MCF 10A (cell line): Measurements from ENCODE around the gene SMIM10L1. TPM values are rescaled to one million over a fixed set of nuclear protein-coding genes. Genes with fewer than 3 reads are reported as not detected.
A peak's percentile ranks its signal among the peaks of the same experiment; 100 is the strongest.

Experiments used
- BruUV-seq: library from RNA; stranded (reverse); fragments of 400-500 nt; replicated peaks from 2 replicates; lab custom pipeline; 2021; lab: Mats Ljungman, UMichigan
- CTCF ChIA-PET: fragments of 300-600 bp; sonication (Branson Sonifier 250); formaldehyde crosslinking; extraction: SDS; loops from one replicate; lab custom pipeline; 2021; ENCODE audit warnings: antibody characterized with exemption, inconsistent platforms; lab: Yijun Ruan, JAX
- POLR2A ChIA-PET: fragments of 300-600, 350-650 bp; sonication (Branson Sonifier 250); formaldehyde crosslinking; extraction: SDS; loops from one replicate; lab custom pipeline; 2020; ENCODE audit warnings: antibody characterized with exemption, inconsistent platforms; lab: Yijun Ruan, JAX
- DNase-seq: peaks from one replicate; pipeline ENCODE4 v3.0.0-alpha.2; 2018; ENCODE audit not compliant: unreplicated experiment
- H3K27ac Mint-ChIP-seq: one replicate; pipeline ENCODE4 v1.8.0; 2022; ENCODE audit warnings: mild to moderate bottlenecking, low read depth, mixed read lengths; ENCODE audit not compliant: unreplicated experiment
- H3K27me3 Mint-ChIP-seq: one replicate; pipeline ENCODE4 v1.8.0; 2022; ENCODE audit warnings: mixed read lengths; ENCODE audit not compliant: insufficient read depth, unreplicated experiment
- H3K36me3 Mint-ChIP-seq: one replicate; pipeline ENCODE4 v1.8.0; 2022; ENCODE audit warnings: mild to moderate bottlenecking, moderate library complexity, mixed read lengths; ENCODE audit not compliant: insufficient read depth, unreplicated experiment
- H3K4me1 Mint-ChIP-seq: one replicate; pipeline ENCODE4 v1.8.0; 2022; ENCODE audit warnings: mixed read lengths; ENCODE audit not compliant: insufficient read depth, unreplicated experiment
- H3K4me3 Mint-ChIP-seq: one replicate; pipeline ENCODE4 v1.8.0; 2022; ENCODE audit warnings: mild to moderate bottlenecking, moderate library complexity, mixed read lengths; ENCODE audit not compliant: unreplicated experiment
- H3K9me3 Mint-ChIP-seq: one replicate; pipeline ENCODE4 v1.8.0; 2022; ENCODE audit warnings: mixed read lengths; ENCODE audit not compliant: unreplicated experiment
- intact Hi-C: fragments of 100-400 bp; cut with micrococcal nuclease; formaldehyde crosslinking; loops from 2 replicates; pipeline ENCODE4 v1.14.1; 2022
- total RNA-seq: library from RNA; stranded (reverse); gene quantifications from 2 replicates; pipeline ENCODE4 v1.2.3, GENCODE V29; 2022
- TF ChIP-seq, protein P1 (sequence below): fragments of 200-600 bp; IDR thresholded peaks from one replicate; pipeline ENCODE4 v1.8.0; 2022; ENCODE audit warnings: antibody characterized with exemption, mild to moderate bottlenecking; ENCODE audit not compliant: unreplicated experiment

The SMIM10L1 gene
- total RNA-seq, 1 experiment from 2014 or later, result 10.5 TPM

- Mint-ChIP-seq H3K27me3 (no peaks in the 10 kb centered on the region), H3K27ac (no peak overlapping the region), H3K36me3 (no peaks in the 10 kb centered on the region), H3K4me3 (no peak overlapping the region), H3K4me1 (peaks cover 26% of the 10 kb centered on the region), H3K9me3 (no peaks in the 10 kb centered on the region)
- TF ChIP-seq, protein P1, sequence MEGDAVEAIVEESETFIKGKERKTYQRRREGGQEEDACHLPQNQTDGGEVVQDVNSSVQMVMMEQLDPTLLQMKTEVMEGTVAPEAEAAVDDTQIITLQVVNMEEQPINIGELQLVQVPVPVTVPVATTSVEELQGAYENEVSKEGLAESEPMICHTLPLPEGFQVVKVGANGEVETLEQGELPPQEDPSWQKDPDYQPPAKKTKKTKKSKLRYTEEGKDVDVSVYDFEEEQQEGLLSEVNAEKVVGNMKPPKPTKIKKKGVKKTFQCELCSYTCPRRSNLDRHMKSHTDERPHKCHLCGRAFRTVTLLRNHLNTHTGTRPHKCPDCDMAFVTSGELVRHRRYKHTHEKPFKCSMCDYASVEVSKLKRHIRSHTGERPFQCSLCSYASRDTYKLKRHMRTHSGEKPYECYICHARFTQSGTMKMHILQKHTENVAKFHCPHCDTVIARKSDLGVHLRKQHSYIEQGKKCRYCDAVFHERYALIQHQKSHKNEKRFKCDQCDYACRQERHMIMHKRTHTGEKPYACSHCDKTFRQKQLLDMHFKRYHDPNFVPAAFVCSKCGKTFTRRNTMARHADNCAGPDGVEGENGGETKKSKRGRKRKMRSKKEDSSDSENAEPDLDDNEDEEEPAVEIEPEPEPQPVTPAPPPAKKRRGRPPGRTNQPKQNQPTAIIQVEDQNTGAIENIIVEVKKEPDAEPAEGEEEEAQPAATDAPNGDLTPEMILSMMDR, result no peak
- ChIA-PET POLR2A (no interaction called here), CTCF (no interaction called here)
- DNase-seq, result no peak
- intact Hi-C loops, result no loop called here
- no TSS peak for BruUV-seq
These were observed 7.3 kb downstream of the SMIM10L1 start for GRCh38 chr12:11178250-11178649.

DNA sequence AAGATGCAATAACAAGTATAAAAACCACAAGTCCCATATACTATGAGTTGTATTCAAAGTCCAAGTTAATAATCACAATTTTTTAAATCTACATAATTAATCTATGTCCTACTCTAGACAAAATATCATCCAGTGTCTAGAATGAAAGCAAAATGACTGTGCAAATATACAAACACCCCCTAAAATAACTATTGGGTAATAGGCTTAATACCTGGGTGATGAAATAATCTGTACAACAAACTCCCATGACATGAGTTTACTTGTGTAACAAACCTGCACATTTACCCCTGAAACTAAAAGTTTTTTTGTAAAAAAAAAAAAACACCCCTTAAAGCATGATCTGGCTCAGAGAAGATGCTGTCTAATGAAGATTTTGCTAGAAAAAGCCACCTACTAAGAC lies 11.5 kb downstream of the SMIM10L1 start:
- H3K4me1 Mint-ChIP-seq, result peaks cover 13% of the 10 kb centered on the region
- ChIA-PET CTCF (interaction anchor here (3.4 kb wide), 1 partner anchor 17 kb away, joined by 14 read pairs; no protein-coding TSS in a partner anchor), POLR2A (interaction anchor here (3.8 kb wide), 1 partner anchor 11 kb away, joined by 35 read pairs; the partner anchor contains the start of gene SMIM10L1)
- H3K36me3 Mint-ChIP-seq, result peaks cover 6% of the 10 kb centered on the region
- H3K27me3 Mint-ChIP-seq, result no peaks in the 10 kb centered on the region
- H3K9me3 Mint-ChIP-seq, result no peaks in the 10 kb centered on the region
- intact Hi-C loops, result no loop called here
- H3K4me3 Mint-ChIP-seq, result no peak overlapping the region
- TF ChIP-seq, protein P1, result no peak
- no peak overlapping the region for H3K27ac Mint-ChIP-seq
- DNase-seq, result peak; percentile 10
- BruUV-seq, result no TSS peak

- Mint-ChIP-seq H3K36me3 (peaks cover 6% of the 10 kb centered on the region), H3K27ac (no peak overlapping the region), H3K27me3 (peaks cover 4% of the 10 kb centered on the region), H3K4me1 (peaks cover 13% of the 10 kb centered on the region), H3K9me3 (no peaks in the 10 kb centered on the region), H3K4me3 (no peak overlapping the region)
- TF ChIP-seq, protein P1, result no peak
- ChIA-PET CTCF (interaction anchor here (0.6 to 3.4 kb wide), 2 partner anchors 17 to 413 kb away, joined by 3 to 14 read pairs; no protein-coding TSS in a partner anchor), POLR2A (interaction anchor here (3.8 kb wide), 1 partner anchor 11 kb away, joined by 35 read pairs; the partner anchor contains the start of gene SMIM10L1)
- intact Hi-C loops, result no loop called here
- no TSS peak for BruUV-seq
- no peak for DNase-seq
These were observed 12.0 kb downstream of the SMIM10L1 start for GRCh38 chr12:11183011-11183410.

DNA sequence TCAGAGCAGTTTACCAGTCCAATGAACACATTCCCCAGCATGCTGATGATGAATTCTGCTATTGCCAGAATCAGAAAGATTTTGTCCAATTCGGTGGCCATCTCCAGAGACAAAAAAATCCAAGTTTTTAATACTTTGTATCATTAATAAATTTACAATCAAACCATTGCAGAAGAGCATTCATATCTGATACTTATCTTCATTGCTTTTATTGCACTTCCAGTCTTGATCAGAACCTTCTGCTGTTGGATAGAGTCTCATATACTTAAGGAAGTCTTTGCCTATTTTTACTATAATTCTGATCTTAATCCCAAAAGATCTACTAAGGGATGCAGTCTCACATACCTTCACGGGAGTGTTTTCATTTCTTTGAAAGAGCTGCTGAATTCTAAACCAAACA lies 15.8 kb downstream of the SMIM10L1 start, which contains the start of gene TAS2R42:
Gene TAS2R42, minus strand, starts transcription at position 101 of the 400 bp plus-strand sequence. Its CDS starts 0 bp downstream, at position 101.
- H3K9me3 Mint-ChIP-seq, result no peaks in the 10 kb centered on the region
- TF ChIP-seq, protein P1, result no peak

More for the DNA sequence above, 15.8 kb downstream of the SMIM10L1 start, which contains the start of gene TAS2R42:
- ChIA-PET POLR2A (interaction anchor here (0.6 kb wide), 1 partner anchor 43 kb away, joined by 3 read pairs; no protein-coding TSS in a partner anchor), CTCF (interaction anchor here (0.9 kb wide), 1 partner anchor 15 kb away, joined by 3 read pairs; no protein-coding TSS in a partner anchor)
- no TSS peak for BruUV-seq
- no peak within 1 kb of the TSS for H3K4me3 Mint-ChIP-seq
- peaks cover 14% of the 10 kb centered on the region for H3K27me3 Mint-ChIP-seq
- intact Hi-C loops, result no loop called here
- no peak within 1 kb of the TSS for H3K27ac Mint-ChIP-seq
- DNase-seq, result no peak
- peaks cover 6% of the 10 kb centered on the region for H3K36me3 Mint-ChIP-seq
- peaks cover 10% of the 10 kb centered on the region for H3K4me1 Mint-ChIP-seq
